Right hindlimb (tissue), 1 donor: ENCODE measurements around the gene PAK3.
A peak's percentile ranks its signal among the peaks of the same experiment; 100 is the strongest.

Experiments
- DNase-seq: peaks from one replicate; pipeline ENCODE4 v3.0.0-alpha.2; 2018

The PAK3 gene

GRCh38 chrX:111095974-111096895, at the start of gene PAK3:
PAK3 (plus strand) TSS chrX:111096191; CDS start chrX:111123104, 26,913 bp downstream.
- peak; percentile 86 for DNase-seq

GRCh38 chrX:111047575-111047974, 48.4 kb upstream of the PAK3 start:
- DNase-seq = no peak

GRCh38 chrX:111052478-111052877, 43.5 kb upstream of the PAK3 start:
- no peak for DNase-seq

GRCh38 chrX:111071542-111072277, 24.3 kb upstream of the PAK3 start:
- DNase-seq = no peak

GRCh38 chrX:111083081-111083480, 12.9 kb upstream of the PAK3 start:
- DNase-seq = no peak

GRCh38 chrX:111086591-111087006, 9.4 kb upstream of the PAK3 start:
- no peak for DNase-seq

- no peak for DNase-seq
Observed at GRCh38 chrX:111088628-111089027, 7.4 kb upstream of the PAK3 start.

- DNase-seq = no peak
Observed at GRCh38 chrX:111090458-111090857, 5.5 kb upstream of the PAK3 start.

- peak; percentile 51 for DNase-seq
Observed at GRCh38 chrX:111098874-111099273, 2.9 kb downstream of the PAK3 start.

- DNase-seq = no peak
Observed at GRCh38 chrX:111100191-111100590, 4.2 kb downstream of the PAK3 start.

- peak; percentile 19 for DNase-seq
Observed at GRCh38 chrX:111101580-111101979, 5.6 kb downstream of the PAK3 start.

GRCh38 chrX:111102636-111103035, 6.6 kb downstream of the PAK3 start:
- DNase-seq = no peak

- no peak for DNase-seq
Observed at GRCh38 chrX:111103246-111103645, 7.3 kb downstream of the PAK3 start.

GRCh38 chrX:111110098-111110775, 14.2 kb downstream of the PAK3 start:
- no peak for DNase-seq

GRCh38 chrX:111114806-111115205, 18.8 kb downstream of the PAK3 start:
- DNase-seq = no peak

- DNase-seq = no peak
Observed at GRCh38 chrX:111116666-111117065, 20.7 kb downstream of the PAK3 start.

GRCh38 chrX:111119341-111119740, 23.4 kb downstream of the PAK3 start:
- DNase-seq = no peak

GRCh38 chrX:111123125-111123524, 27.1 kb downstream of the PAK3 start:
- DNase-seq = no peak

GRCh38 chrX:111123606-111124179, 27.7 kb downstream of the PAK3 start:
- no peak for DNase-seq

- DNase-seq = no peak
Observed at GRCh38 chrX:111124418-111124817, 28.4 kb downstream of the PAK3 start.

- no peak for DNase-seq
Observed at GRCh38 chrX:111127038-111127437, 31.0 kb downstream of the PAK3 start.

- DNase-seq = no peak
Observed at GRCh38 chrX:111129921-111130320, 33.9 kb downstream of the PAK3 start.

- no peak for DNase-seq
Observed at GRCh38 chrX:111131572-111131971, 35.6 kb downstream of the PAK3 start.
